Peyer's patch (tissue), 4 donors: ENCODE data around the gene IQCN. TPM values are rescaled to one million over a fixed set of nuclear protein-coding genes. Genes with fewer than 3 reads are reported as not detected.

ENCODE experiments used
- DNase-seq, 3 donors: peaks; one replicate each; pipeline ENCODE4 v3.0.0-alpha.2; 2017 to 2019
- H3K27ac ChIP-seq, 4 donors: fragments of 200-600 bp; sonication (generic); one replicate each; pipeline ENCODE4 v1.5.1; 2016 to 2019
- H3K27me3 ChIP-seq, 2 donors: fragments of 200-600 bp; sonication (generic); one replicate each; pipeline ENCODE4 v1.5.1; 2019
- H3K36me3 ChIP-seq, 3 donors: fragments of 200-600 bp; sonication (generic); one replicate each; pipeline ENCODE4 v1.5.1; 2016 to 2019
- H3K4me1 ChIP-seq, 4 donors: fragments of 200-600 bp; sonication (generic); one replicate each; pipeline ENCODE4 v1.5.1; 2016 to 2019
- H3K4me3 ChIP-seq, 4 donors: fragments of 200-600 bp; sonication (generic); 1 replicate in 3 of 4; 2 replicates in 1 of 4; pipeline ENCODE4 v1.5.1; 2016 to 2019; ENCODE audit warnings: mild to moderate bottlenecking in 1 of 4
- H3K9me3 ChIP-seq, 4 donors: fragments of 200-600 bp; sonication (generic); one replicate each; pipeline ENCODE4 v1.5.1; 2016 to 2019; ENCODE audit warnings: mild to moderate bottlenecking in 1 of 4
- CTCF ChIP-seq, 6 experiments: fragments of 450-650 bp in 4 of 6; fragments of 200-600 bp in 2 of 6; sonication (generic) in 1 of 6; IDR thresholded peaks; one replicate each; pipeline ENCODE4 v1.5.1; 2017 to 2019; ENCODE audit warnings: antibody characterized with exemption in 6 of 6, mild to moderate bottlenecking in 3 of 6, moderate library complexity in 1 of 6
- POLR2A ChIP-seq, 2 donors: fragments of 450-650 bp; IDR thresholded peaks; one replicate each; pipeline ENCODE4 v1.5.1; 2017; ENCODE audit warnings: antibody characterized with exemption in 2 of 2, mild to moderate bottlenecking in 2 of 2, moderate library complexity in 2 of 2
- total RNA-seq, 4 donors: library from RNA; depleted of rRNA; stranded (reverse); fragments of >200 nt; gene quantifications; one replicate each; pipeline ENCODE4 v1.1.0, GENCODE V29; 2016

Gene IQCN
- total RNA-seq, 4 donors from 2014 or later = 7.4 to 40.2 (median 17.0) TPM

- H3K9me3 ChIP-seq = no peaks in the 10 kb centered on the region
- peaks cover 0 to 35% (median 0%) of the 10 kb centered on the region in 3 donors for H3K36me3 ChIP-seq
- peaks cover 3 to 32% (median 10%) of the 10 kb centered on the region in 4 donors for H3K4me1 ChIP-seq
- DNase-seq = no peak
- H3K27me3 ChIP-seq = no peaks in the 10 kb centered on the region
- no peak overlapping the region for H3K4me3 ChIP-seq
- peak overlapping the region in 3 of 4 donors; percentile 78 to 91 (median 85) for H3K27ac ChIP-seq
- TF ChIP-seq POLR2A (IDR thresholded peaks at IDR 0.05) (no peak), CTCF (IDR thresholded peaks at IDR 0.05) (no peak)
Measured at GRCh38 chr19:18311502-18312091, 37.3 kb upstream of the IQCN start.

GRCh38 chr19:18310966-18311365 lies 36.7 kb upstream of the IQCN start:
- TF ChIP-seq POLR2A (IDR thresholded peaks at IDR 0.05) = peak in 1 of 2 donors; percentile 42
- TF ChIP-seq CTCF (IDR thresholded peaks at IDR 0.05) = no peak
- H3K4me1 ChIP-seq = peaks cover 9 to 36% (median 13%) of the 10 kb centered on the region in 4 donors
- H3K27ac ChIP-seq = peak overlapping the region in 3 of 4 donors; percentile 78 to 91 (median 85)
- H3K4me3 ChIP-seq = no peak overlapping the region
- H3K36me3 ChIP-seq = peaks cover 0 to 35% (median 0%) of the 10 kb centered on the region in 3 donors
- H3K9me3 ChIP-seq = no peaks in the 10 kb centered on the region
- no peak for DNase-seq
- no peaks in the 10 kb centered on the region for H3K27me3 ChIP-seq

- DNase-seq = peak in 2 of 3 donors; percentile 92 to 94
- Histone ChIP-seq H3K36me3 (peaks cover 0 to 35% (median 0%) of the 10 kb centered on the region in 3 donors), H3K4me3 (no peak overlapping the region), H3K9me3 (no peaks in the 10 kb centered on the region), H3K27me3 (no peaks in the 10 kb centered on the region), H3K27ac (peak overlapping the region in 3 of 4 donors; percentile 78 to 91 (median 85)), H3K4me1 (peaks cover 15 to 42% (median 16%) of the 10 kb centered on the region in 4 donors)
- peak in 1 of 6 experiments; percentile 2 for TF ChIP-seq CTCF (IDR thresholded peaks at IDR 0.05)
- TF ChIP-seq POLR2A (IDR thresholded peaks at IDR 0.05) = no peak
Measured at GRCh38 chr19:18310118-18310909, 36.1 kb upstream of the IQCN start.

- TF ChIP-seq POLR2A (IDR thresholded peaks at IDR 0.05) (no peak), CTCF (IDR thresholded peaks at IDR 0.05) (no peak)
- peak overlapping the region in 3 of 4 donors; percentile 64 to 91 (median 85) for H3K27ac ChIP-seq
- no peak overlapping the region for H3K4me3 ChIP-seq
- DNase-seq = no peak
- no peaks in the 10 kb centered on the region for H3K27me3 ChIP-seq
- peaks cover 16 to 48% (median 20%) of the 10 kb centered on the region in 4 donors for H3K4me1 ChIP-seq
- no peaks in the 10 kb centered on the region for H3K9me3 ChIP-seq
- H3K36me3 ChIP-seq = peaks cover 0 to 35% (median 0%) of the 10 kb centered on the region in 3 donors
Measured at GRCh38 chr19:18309525-18310064, 35.3 kb upstream of the IQCN start.

- no peaks in the 10 kb centered on the region for H3K9me3 ChIP-seq
- peaks cover 0 to 32% (median 0%) of the 10 kb centered on the region in 3 donors for H3K36me3 ChIP-seq
- no peaks in the 10 kb centered on the region for H3K27me3 ChIP-seq
- no peak overlapping the region for H3K4me3 ChIP-seq
- no peak for TF ChIP-seq CTCF (IDR thresholded peaks at IDR 0.05)
- no peak for TF ChIP-seq POLR2A (IDR thresholded peaks at IDR 0.05)
- H3K27ac ChIP-seq = peak overlapping the region in 2 of 4 donors; percentile 25 to 91
- DNase-seq = no peak
- H3K4me1 ChIP-seq = peaks cover 16 to 55% (median 25%) of the 10 kb centered on the region in 4 donors
Measured at GRCh38 chr19:18308948-18309325, 34.7 kb upstream of the IQCN start.
